ENCODE measurements around the gene ACAA2.
"Not testable (repeated sequence)": the region's sequence is repeated elsewhere in the genome, so short reads cannot be mapped to it uniquely, and the experiment has no call there.

Gene ACAA2

DNA sequence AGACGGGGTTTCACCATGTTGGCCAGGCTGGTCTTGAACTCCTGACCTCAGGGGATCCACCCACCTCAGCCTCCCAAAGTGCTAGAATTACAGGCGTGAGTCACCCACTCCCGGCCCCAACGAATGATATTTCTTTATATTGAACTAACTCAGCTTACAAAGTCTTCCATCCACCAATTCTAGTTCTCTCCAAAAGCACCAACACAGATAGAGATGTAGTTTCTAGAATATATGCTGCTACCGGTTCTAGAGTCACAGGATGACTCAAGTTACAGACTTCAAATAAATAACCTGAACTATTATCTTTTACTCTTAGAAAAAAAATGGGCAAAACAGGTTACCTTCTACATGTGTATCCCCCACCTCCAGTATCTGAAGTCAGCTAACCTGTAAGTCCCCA lies 9.2 kb downstream of the ACAA2 start:
- Histone ChIP-seq H3K9me3 (replicated peaks; ENCODE audit: low read length) (no peaks in the 10 kb centered on the region), H3K4me2 (ENCODE audit: low read length) (no peak overlapping the region), H3K4me3 (ENCODE audit: low read length) (no peak overlapping the region), H3K36me3 (ENCODE audit: insufficient read depth, low read length) (peaks cover 6% of the 10 kb centered on the region), H3K9ac (ENCODE audit: low read depth, low read length) (no peak overlapping the region), H3K27me3 (ENCODE audit: control insufficient read depth, insufficient read depth, low read length) (no peaks in the 10 kb centered on the region), H3K4me1 (ENCODE audit: control insufficient read depth, insufficient read depth, low read length) (no peaks in the 10 kb centered on the region)

GRCh38 chr18:49802623-49803022 lies 10.7 kb downstream of the ACAA2 start:
- H3K4me3 ChIP-seq (ENCODE audit: low read length): no peak overlapping the region
- H3K27me3 ChIP-seq (ENCODE audit: control insufficient read depth, insufficient read depth, low read length): no peaks in the 10 kb centered on the region
- no peaks in the 10 kb centered on the region for H3K4me1 ChIP-seq (ENCODE audit: control insufficient read depth, insufficient read depth, low read length)
- H3K9ac ChIP-seq (ENCODE audit: low read depth, low read length): no peak overlapping the region
- H3K36me3 ChIP-seq (ENCODE audit: insufficient read depth, low read length): peaks cover 6% of the 10 kb centered on the region
- no peak overlapping the region for H3K4me2 ChIP-seq (ENCODE audit: low read length)
- H3K9me3 ChIP-seq (replicated peaks; ENCODE audit: low read length): no peaks in the 10 kb centered on the region

DNA sequence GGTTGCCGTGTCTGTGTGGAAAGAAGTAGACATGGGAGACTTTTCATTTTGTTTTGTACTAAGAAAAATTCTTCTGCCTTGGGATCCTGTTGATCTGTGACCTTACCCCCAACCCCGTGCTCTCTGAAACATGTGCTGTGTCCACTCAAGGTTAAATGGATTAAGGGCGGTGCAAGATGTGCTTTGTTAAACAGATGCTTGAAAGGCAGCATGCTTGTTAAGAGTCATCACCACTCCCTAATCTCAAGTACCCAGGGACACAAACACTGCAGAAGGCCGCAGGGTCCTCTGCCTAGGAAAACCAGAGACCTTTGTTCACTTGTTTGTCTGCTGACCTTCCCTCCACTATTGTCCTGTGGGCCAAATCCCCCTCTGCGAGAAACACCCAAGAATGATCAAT lies 12.8 kb downstream of the ACAA2 start:
- H3K9ac ChIP-seq (ENCODE audit: low read depth, low read length); H3K4me1 ChIP-seq (ENCODE audit: control insufficient read depth, insufficient read depth, low read length); H3K9me3 ChIP-seq (replicated peaks; ENCODE audit: low read length); H3K27me3 ChIP-seq (ENCODE audit: control insufficient read depth, insufficient read depth, low read length); H3K4me3 ChIP-seq (ENCODE audit: low read length); H3K4me2 ChIP-seq (ENCODE audit: low read length): not testable (repeated sequence)
- peaks cover 14% of the 10 kb centered on the region for H3K36me3 ChIP-seq (ENCODE audit: insufficient read depth, low read length)

- H3K9me3 ChIP-seq (replicated peaks; ENCODE audit: low read length); H3K4me1 ChIP-seq (ENCODE audit: control insufficient read depth, insufficient read depth, low read length); H3K27me3 ChIP-seq (ENCODE audit: control insufficient read depth, insufficient read depth, low read length); H3K9ac ChIP-seq (ENCODE audit: low read depth, low read length); H3K4me3 ChIP-seq (ENCODE audit: low read length); H3K4me2 ChIP-seq (ENCODE audit: low read length): not testable (repeated sequence)
- peaks cover 19% of the 10 kb centered on the region for H3K36me3 ChIP-seq (ENCODE audit: insufficient read depth, low read length)
Measured at GRCh38 chr18:49799806-49800205, 13.5 kb downstream of the ACAA2 start.

DNA sequence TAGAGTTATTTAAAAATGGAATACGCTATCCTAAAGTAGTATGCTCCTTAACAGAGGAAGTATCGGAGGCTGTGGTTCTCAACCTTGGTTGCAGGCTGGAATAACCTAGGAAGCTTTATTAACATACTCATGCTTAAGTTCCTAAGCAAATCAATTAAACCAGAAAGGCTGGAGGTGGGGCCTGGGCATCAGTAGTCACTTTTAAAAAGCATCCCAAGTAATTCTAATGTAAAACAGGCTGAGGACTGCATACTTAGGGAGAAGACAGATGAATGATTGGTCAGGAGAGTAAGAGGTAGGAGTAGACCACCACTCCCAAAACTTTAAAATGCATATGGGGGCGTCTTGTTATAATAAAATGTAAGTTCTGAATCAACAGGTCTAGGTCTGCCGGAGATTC lies 15.3 kb downstream of the ACAA2 start:
- no peak overlapping the region for H3K4me3 ChIP-seq (ENCODE audit: low read length)

DNA sequence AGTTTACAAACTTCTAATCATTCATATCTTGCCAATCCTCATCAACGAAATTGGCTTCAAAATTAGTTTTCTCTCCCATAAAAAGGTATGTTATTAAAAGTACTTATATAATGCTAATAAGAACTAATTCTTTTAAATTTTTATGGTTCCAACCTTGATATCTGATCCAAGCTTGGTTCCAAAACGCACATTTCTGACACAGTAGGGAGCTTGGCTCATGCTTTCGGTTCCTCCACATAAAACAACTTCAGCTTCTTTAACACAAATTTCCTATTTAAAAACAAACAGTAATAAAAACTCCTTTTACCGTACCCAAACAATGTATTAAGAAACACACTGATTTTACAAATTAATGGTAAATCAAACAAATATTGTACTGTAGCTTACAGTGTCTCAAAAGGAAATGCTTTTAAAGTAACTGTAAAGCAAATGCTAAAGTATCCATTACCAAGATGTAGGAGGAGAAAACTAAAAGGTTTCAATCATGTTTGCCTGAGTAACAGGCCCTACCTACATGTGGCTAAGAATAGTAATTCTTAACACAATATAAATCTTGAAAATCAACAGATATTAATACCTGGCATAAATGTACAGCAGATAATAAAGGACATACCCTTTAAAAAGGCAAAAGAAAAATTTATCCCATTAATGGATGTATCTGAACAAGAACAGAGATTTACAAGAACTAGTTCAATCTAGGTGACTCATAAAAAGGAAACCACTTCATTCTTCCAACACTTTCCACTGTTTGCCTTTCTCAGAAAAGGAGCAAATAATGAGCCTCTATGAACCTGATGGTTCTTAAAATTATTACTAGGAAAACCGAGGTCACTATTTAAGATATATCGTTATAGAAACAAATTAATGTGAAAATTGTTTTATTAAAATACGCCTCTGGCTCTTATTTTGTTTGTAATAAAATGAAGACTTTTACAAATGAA lies 17.5 kb downstream of the ACAA2 start:
- no peak overlapping the region for H3K4me2 ChIP-seq (ENCODE audit: low read length)
- H3K36me3 ChIP-seq (ENCODE audit: insufficient read depth, low read length): peaks cover 38% of the 10 kb centered on the region

More for the DNA sequence above, 15.3 kb downstream of the ACAA2 start:
- Histone ChIP-seq H3K36me3 (ENCODE audit: insufficient read depth, low read length) (peaks cover 29% of the 10 kb centered on the region), H3K9me3 (replicated peaks; ENCODE audit: low read length) (no peaks in the 10 kb centered on the region), H3K9ac (ENCODE audit: low read depth, low read length) (no peak overlapping the region), H3K4me1 (ENCODE audit: control insufficient read depth, insufficient read depth, low read length) (no peaks in the 10 kb centered on the region), H3K27me3 (ENCODE audit: control insufficient read depth, insufficient read depth, low read length) (no peaks in the 10 kb centered on the region), H3K4me2 (ENCODE audit: low read length) (no peak overlapping the region)

GRCh38 chr18:49794743-49795142 lies 18.6 kb downstream of the ACAA2 start:
- Histone ChIP-seq H3K4me2 (ENCODE audit: low read length) (no peak overlapping the region), H3K27me3 (ENCODE audit: control insufficient read depth, insufficient read depth, low read length) (no peaks in the 10 kb centered on the region), H3K4me1 (ENCODE audit: control insufficient read depth, insufficient read depth, low read length) (no peaks in the 10 kb centered on the region), H3K4me3 (ENCODE audit: low read length) (no peak overlapping the region), H3K36me3 (ENCODE audit: insufficient read depth, low read length) (peaks cover 50% of the 10 kb centered on the region), H3K9ac (ENCODE audit: low read depth, low read length) (no peak overlapping the region), H3K9me3 (replicated peaks; ENCODE audit: low read length) (no peaks in the 10 kb centered on the region)

More for the DNA sequence above, 17.5 kb downstream of the ACAA2 start:
- Histone ChIP-seq H3K4me1 (ENCODE audit: control insufficient read depth, insufficient read depth, low read length) (no peaks in the 10 kb centered on the region), H3K4me3 (ENCODE audit: low read length) (no peak overlapping the region), H3K9me3 (replicated peaks; ENCODE audit: low read length) (no peaks in the 10 kb centered on the region), H3K27me3 (ENCODE audit: control insufficient read depth, insufficient read depth, low read length) (no peaks in the 10 kb centered on the region), H3K9ac (ENCODE audit: low read depth, low read length) (no peak overlapping the region)

DNA sequence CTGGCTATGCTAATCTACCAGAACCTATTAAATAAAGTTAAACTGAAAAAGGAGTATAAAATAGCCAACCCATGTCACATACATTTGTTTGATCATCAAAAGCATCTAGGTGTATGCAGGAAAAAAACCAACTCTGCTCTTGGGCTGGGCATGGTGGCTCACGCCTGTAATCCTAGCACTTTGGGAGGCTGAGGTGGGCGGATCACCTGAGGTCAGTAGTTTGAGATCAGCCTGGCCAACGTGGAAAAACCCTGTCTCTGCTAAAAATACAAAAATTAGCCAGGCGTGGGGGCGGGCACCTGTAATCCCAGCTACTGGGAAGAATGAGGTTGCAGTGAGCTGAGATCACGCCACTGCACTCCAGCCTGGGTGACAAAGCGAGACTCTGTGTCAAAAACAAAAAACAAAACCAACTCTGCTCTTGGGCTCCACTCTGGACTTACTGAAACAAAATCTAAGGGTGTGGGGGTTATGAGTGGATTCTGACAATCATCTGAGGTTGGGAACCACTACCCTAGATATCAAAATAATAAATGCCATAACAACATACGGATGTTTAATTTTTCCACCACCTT lies 23.7 kb downstream of the ACAA2 start:
- H3K4me3 ChIP-seq (ENCODE audit: low read length); H3K4me1 ChIP-seq (ENCODE audit: control insufficient read depth, insufficient read depth, low read length); H3K27me3 ChIP-seq (ENCODE audit: control insufficient read depth, insufficient read depth, low read length); H3K9ac ChIP-seq (ENCODE audit: low read depth, low read length); H3K4me2 ChIP-seq (ENCODE audit: low read length); H3K9me3 ChIP-seq (replicated peaks; ENCODE audit: low read length): not testable (repeated sequence)
- peaks cover 44% of the 10 kb centered on the region for H3K36me3 ChIP-seq (ENCODE audit: insufficient read depth, low read length)

DNA sequence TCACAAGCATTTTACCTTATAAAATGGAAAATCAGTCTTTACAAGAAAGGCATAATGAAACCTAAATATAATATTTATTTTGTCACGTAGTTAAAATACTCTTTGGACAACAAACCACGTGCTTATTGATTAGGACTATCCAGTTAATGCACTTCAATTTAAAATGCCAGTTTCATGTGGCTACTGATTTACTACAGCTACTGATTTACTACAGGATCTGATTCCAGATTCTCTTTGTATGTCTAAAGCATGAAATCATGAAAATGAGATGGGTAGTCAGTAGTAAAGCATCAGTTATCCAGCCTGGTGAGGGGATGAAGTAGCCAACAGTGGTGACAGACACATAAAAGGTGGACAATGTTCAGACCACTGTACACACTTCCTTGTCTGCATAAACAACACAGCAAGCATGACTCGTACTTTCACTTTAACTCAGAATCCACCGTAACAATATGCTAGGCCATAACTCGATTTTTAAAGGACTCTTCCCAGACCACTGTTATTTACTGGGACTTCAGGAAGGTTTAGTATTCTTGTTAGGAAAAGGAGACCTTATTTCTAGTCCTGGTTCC lies 24.9 kb downstream of the ACAA2 start:
- H3K4me1 ChIP-seq (ENCODE audit: control insufficient read depth, insufficient read depth, low read length): peaks cover 7% of the 10 kb centered on the region
- no peaks in the 10 kb centered on the region for H3K9me3 ChIP-seq (replicated peaks; ENCODE audit: low read length)
- H3K36me3 ChIP-seq (ENCODE audit: insufficient read depth, low read length): peaks cover 43% of the 10 kb centered on the region
- H3K9ac ChIP-seq (ENCODE audit: low read depth, low read length): peak overlapping the region; percentile 6
- no peaks in the 10 kb centered on the region for H3K27me3 ChIP-seq (ENCODE audit: control insufficient read depth, insufficient read depth, low read length)
- H3K4me3 ChIP-seq (ENCODE audit: low read length): peak overlapping the region; percentile 14
- peak overlapping the region; percentile 78 for H3K4me2 ChIP-seq (ENCODE audit: low read length)

DNA sequence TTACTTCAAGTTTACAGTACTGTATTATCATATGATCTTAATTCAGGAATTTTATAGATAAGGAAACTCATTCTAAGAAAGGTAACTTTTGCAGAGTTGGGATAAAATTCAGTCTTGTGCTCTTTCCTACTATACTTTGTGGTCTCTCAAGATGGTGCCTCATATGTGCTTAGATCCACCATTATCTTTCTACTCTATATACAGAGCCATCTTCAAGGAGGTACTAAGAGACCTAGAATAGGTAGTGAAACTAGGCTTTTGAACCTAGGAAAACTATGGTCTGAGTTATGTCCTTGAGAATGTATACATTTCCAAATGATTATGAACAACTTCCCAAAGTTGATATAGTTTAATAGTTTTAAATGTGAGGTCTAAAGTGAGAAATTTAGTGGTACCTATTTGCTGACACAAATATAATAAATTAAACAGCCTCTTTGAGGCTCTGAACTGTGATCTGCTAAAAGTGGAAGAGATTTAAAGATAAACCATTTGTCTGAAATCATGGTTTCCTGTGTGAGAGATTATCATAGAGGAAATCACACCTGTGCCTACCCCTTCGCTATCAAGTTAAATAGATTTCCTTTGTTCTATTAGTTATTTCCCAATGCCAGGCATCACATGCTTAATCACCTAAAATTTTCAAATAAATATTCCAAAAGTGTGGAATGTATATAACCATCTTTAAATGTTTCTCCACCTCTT lies 27.2 kb downstream of the ACAA2 start:
- Histone ChIP-seq H3K4me3 (ENCODE audit: low read length) (no peak overlapping the region), H3K36me3 (ENCODE audit: insufficient read depth, low read length) (peaks cover 38% of the 10 kb centered on the region), H3K4me1 (ENCODE audit: control insufficient read depth, insufficient read depth, low read length) (peaks cover 7% of the 10 kb centered on the region), H3K9ac (ENCODE audit: low read depth, low read length) (no peak overlapping the region), H3K27me3 (ENCODE audit: control insufficient read depth, insufficient read depth, low read length) (no peaks in the 10 kb centered on the region), H3K4me2 (ENCODE audit: low read length) (no peak overlapping the region), H3K9me3 (replicated peaks; ENCODE audit: low read length) (no peaks in the 10 kb centered on the region)

DNA sequence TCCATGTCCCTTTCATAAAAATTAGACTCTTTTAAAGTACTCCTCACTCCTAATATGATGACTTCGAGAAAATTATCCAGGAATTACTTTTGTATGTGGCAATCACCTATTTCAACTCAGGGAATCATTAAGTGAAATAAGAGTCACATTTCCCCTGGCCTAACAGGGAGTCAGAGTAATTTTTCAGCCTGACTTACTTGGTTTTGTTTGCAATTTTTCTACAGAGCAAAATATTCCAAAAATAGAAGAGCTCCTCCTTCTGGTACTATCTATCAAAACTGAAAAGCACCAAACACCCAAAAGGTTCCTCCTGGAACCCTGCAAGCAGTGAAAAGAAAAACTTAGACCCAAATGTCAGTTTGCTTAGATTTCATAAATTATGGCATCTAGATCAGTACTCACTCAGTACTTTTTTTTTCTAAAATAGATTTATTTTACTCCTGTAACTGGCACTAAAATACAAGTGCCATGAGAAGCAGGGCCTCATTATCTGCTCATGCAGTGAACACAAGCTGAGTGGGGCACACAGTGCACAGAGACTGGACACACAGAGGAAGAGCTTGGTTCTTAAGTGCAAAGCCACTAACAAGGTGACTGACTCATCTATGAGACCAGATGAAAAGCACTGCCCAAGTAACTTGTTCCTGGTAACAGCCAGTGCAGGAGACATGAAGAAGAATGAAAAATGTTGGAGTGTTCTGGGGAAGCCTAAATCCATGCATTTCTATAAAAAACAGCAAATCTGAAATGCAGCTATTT lies 28.7 kb downstream of the ACAA2 start:
- H3K4me1 ChIP-seq (ENCODE audit: control insufficient read depth, insufficient read depth, low read length): peaks cover 7% of the 10 kb centered on the region
- H3K9me3 ChIP-seq (replicated peaks; ENCODE audit: low read length): no peaks in the 10 kb centered on the region
- H3K36me3 ChIP-seq (ENCODE audit: insufficient read depth, low read length): peaks cover 24% of the 10 kb centered on the region
- H3K4me3 ChIP-seq (ENCODE audit: low read length): no peak overlapping the region
- H3K9ac ChIP-seq (ENCODE audit: low read depth, low read length): no peak overlapping the region
- H3K4me2 ChIP-seq (ENCODE audit: low read length): no peak overlapping the region
- H3K27me3 ChIP-seq (ENCODE audit: control insufficient read depth, insufficient read depth, low read length): no peaks in the 10 kb centered on the region

Measured in skeletal muscle satellite cell (primary cell).